GM12873 (cell line): ENCODE data around the gene AGT.

Experiments
- CTCF ChIP-seq: IDR thresholded peaks from 2 replicates; pipeline ENCODE4 v1.5.1; 2012; ENCODE audit warnings: low read depth, mild to moderate bottlenecking, moderate library complexity, low read length, control low read depth; ENCODE audit not compliant: insufficient read depth; ENCODE audit errors: missing control alignments

The AGT gene

GRCh38 chr1:230708631-230709580 is 5.0 kb downstream of the AGT start:
- TF ChIP-seq CTCF = no peak

GRCh38 chr1:230707732-230708630 is 5.9 kb downstream of the AGT start:
- TF ChIP-seq CTCF = no peak

- no peak for TF ChIP-seq CTCF
These were observed 6.8 kb downstream of the AGT start for GRCh38 chr1:230706887-230707731.

- no peak for TF ChIP-seq CTCF
These were observed 7.8 kb downstream of the AGT start for GRCh38 chr1:230706020-230706699.

GRCh38 chr1:230705289-230706019 is 8.5 kb downstream of the AGT start:
- TF ChIP-seq CTCF = no peak

- TF ChIP-seq CTCF = no peak
These were observed 9.1 kb downstream of the AGT start for GRCh38 chr1:230704830-230705229.
